Lower leg skin (tissue), 3 donors: ENCODE measurements around the gene VSX1.

Source experiments
- POLR2A ChIP-seq, 2 donors: fragments of 450-650 bp; IDR thresholded peaks; one replicate each; pipeline ENCODE4 v1.6.1; 2016 to 2017; ENCODE audit warnings: antibody characterized with exemption in 2 of 2, mild to moderate bottlenecking in 1 of 2, moderate library complexity in 1 of 2
- TF ChIP-seq, protein P1 (sequence below), 3 donors: fragments of 450-650 bp; IDR thresholded peaks; one replicate each; pipeline ENCODE4 v1.5.1; 2016; ENCODE audit warnings: antibody characterized with exemption in 3 of 3, mild to moderate bottlenecking in 3 of 3, moderate library complexity in 2 of 3

DNA sequence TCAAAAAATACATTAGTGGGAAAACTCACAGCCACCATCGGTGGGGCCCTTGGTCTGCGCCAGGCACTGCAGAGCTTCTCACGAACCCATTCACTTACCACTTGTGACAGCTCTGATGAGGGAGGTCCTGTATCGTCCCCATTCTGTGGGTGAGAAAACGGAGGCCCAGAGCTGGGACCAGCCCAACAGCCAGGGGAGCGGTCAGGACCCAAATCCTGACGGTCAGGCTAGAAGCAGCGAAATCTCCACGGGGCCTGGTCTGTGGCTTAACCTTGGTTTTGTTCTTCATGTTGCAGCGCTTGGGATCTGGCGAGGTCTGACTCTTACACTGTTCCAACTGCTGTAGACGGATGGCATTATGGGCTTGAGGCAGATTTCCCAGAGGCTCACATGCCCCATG, 7.7 kb upstream of the VSX1 start:
- TF ChIP-seq, protein P1, sequence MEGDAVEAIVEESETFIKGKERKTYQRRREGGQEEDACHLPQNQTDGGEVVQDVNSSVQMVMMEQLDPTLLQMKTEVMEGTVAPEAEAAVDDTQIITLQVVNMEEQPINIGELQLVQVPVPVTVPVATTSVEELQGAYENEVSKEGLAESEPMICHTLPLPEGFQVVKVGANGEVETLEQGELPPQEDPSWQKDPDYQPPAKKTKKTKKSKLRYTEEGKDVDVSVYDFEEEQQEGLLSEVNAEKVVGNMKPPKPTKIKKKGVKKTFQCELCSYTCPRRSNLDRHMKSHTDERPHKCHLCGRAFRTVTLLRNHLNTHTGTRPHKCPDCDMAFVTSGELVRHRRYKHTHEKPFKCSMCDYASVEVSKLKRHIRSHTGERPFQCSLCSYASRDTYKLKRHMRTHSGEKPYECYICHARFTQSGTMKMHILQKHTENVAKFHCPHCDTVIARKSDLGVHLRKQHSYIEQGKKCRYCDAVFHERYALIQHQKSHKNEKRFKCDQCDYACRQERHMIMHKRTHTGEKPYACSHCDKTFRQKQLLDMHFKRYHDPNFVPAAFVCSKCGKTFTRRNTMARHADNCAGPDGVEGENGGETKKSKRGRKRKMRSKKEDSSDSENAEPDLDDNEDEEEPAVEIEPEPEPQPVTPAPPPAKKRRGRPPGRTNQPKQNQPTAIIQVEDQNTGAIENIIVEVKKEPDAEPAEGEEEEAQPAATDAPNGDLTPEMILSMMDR (IDR thresholded peaks at IDR 0.05), result no peak
- TF ChIP-seq POLR2A (IDR thresholded peaks at IDR 0.05), result no peak
